ENCODE data around the gene EXOC3L1. TPM values are rescaled to one million over a fixed set of nuclear protein-coding genes. Genes with fewer than 3 reads are reported as not detected.

The EXOC3L1 gene
- total RNA-seq, 1 experiment from 2014 or later, result 0.30 TPM

- H3K27me3 ChIP-seq (ENCODE audit: insufficient read depth, low read length), result no peaks in the 10 kb centered on the region
- POLR2A ChIA-PET, result no interaction called here
- no peaks in the 10 kb centered on the region for H3K9me2 ChIP-seq (ENCODE audit: insufficient read depth)
- no TSS peak for BruUV-seq (replicated peaks)
- no peak overlapping the region for H3K4me3 ChIP-seq (replicated peaks in 1 of 2; ENCODE audit: low read depth in 1 of 2, low read length in 2 of 2)
- H3K36me3 ChIP-seq (ENCODE audit: control insufficient read depth in 1 of 2, insufficient read depth in 2 of 2, low read length in 2 of 2), result no peaks in the 10 kb centered on the region
- no peak overlapping the region for H3K27ac ChIP-seq (ENCODE audit: low read depth, low read length)
- RAD21 ChIA-PET (ENCODE audit: low non-redundant PET in 1 of 2, low total read pairs in 2 of 2, uncharacterized antibody in 2 of 2, unreplicated experiment in 2 of 2), result no interaction called here
- ATAC-seq (no peak), DNase-seq (ENCODE audit: low read depth, low spot score) (no peak)
- intact Hi-C loops (cut with micrococcal nuclease), result no loop called here
- H3K4me2 ChIP-seq (ENCODE audit: low read length), result no peak overlapping the region
- no peaks in the 10 kb centered on the region for H4K20me1 ChIP-seq (ENCODE audit: insufficient read depth)
- TF ChIP-seq RAD21 (IDR thresholded peaks at IDR 0.05; ENCODE audit: low read depth), result no peak
- TF ChIP-seq SP1 (IDR thresholded peaks at IDR 0.05; ENCODE audit: low read depth), result no peak
- TF ChIP-seq EZH2phosphoT487 (IDR thresholded peaks at IDR 0.05; ENCODE audit: borderline replicate concordance), result no peak
- TF ChIP-seq, protein P1, sequence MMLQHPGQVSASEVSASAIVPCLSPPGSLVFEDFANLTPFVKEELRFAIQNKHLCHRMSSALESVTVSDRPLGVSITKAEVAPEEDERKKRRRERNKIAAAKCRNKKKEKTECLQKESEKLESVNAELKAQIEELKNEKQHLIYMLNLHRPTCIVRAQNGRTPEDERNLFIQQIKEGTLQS (IDR thresholded peaks at IDR 0.05), result no peak
- no peak for TF ChIP-seq YY1 (IDR thresholded peaks at IDR 0.05; ENCODE audit: extremely low read depth, insufficient replicate concordance, low read depth, low read length)
- no peak for TF ChIP-seq ZFX (IDR thresholded peaks at IDR 0.05)
- no peak for TF ChIP-seq SIN3A (IDR thresholded peaks at IDR 0.05; ENCODE audit: low read depth)
- no peak for TF ChIP-seq EZH2 (IDR thresholded peaks at IDR 0.05)
- no peak for TF ChIP-seq MAX (IDR thresholded peaks at IDR 0.05)
- TF ChIP-seq POLR2AphosphoS5 (IDR thresholded peaks at IDR 0.05; ENCODE audit: low read depth, low read length), result no peak
- no peak for TF ChIP-seq SRF (IDR thresholded peaks at IDR 0.05; ENCODE audit: low read depth)
- no peak for TF ChIP-seq CBX3 (IDR thresholded peaks at IDR 0.05; ENCODE audit: low read depth)
- TF ChIP-seq POLR2A (IDR thresholded peaks at IDR 0.05; ENCODE audit: borderline replicate concordance, extremely low read depth, insufficient read depth, insufficient read length), result no peak
- H3K9me3 ChIP-seq (ENCODE audit: control insufficient read depth in 1 of 2, insufficient read depth in 1 of 2, low read depth in 1 of 2, low read length in 2 of 2), result no peaks in the 10 kb centered on the region
- no peak overlapping the region for H3K9ac ChIP-seq (ENCODE audit: low read length)
- CTCF ChIA-PET, result interaction anchor here (3.1 kb wide), 1 partner anchor 13 kb away, joined by 13 read pairs; the partner anchor contains the start of gene ELMO3
- no peak overlapping the region for H2AFZ ChIP-seq (ENCODE audit: low read depth, low read length, poor library complexity, severe bottlenecking)
- no peaks in the 10 kb centered on the region for H3K79me2 ChIP-seq (ENCODE audit: insufficient read depth, low read length)
- peaks cover 11 to 29% of the 10 kb centered on the region in 2 experiments for H3K4me1 ChIP-seq (ENCODE audit: control insufficient read depth in 1 of 2, insufficient read depth in 2 of 2, low read length in 2 of 2)
Observed at GRCh38 chr16:67211674-67212073, 21.7 kb upstream of the EXOC3L1 start.

All from HCT116 (cell line).